Effector memory CD8-positive, alpha-beta T cell (primary cell): ENCODE data around the gene OTOG.

Source experiments
- ATAC-seq: fragments of 150-1000 bp; cut with Tn5 transposase; replicated peaks from 2 replicates; pipeline ENCODE4 v1.10.0; 2021; ENCODE audit warnings: mild to moderate bottlenecking, moderate library complexity
- DNase-seq, 3 experiments: peaks; one replicate each; pipeline ENCODE4 v3.0.0; 2021
- H3K27ac Mint-ChIP-seq, 2 donors: one replicate each; pipeline ENCODE4 v1.8.0; 2022; ENCODE audit warnings: mild to moderate bottlenecking in 2 of 2, mixed read lengths in 2 of 2, moderate library complexity in 2 of 2
- H3K27me3 Mint-ChIP-seq, 2 donors: one replicate each; pipeline ENCODE4 v1.8.0; 2022; ENCODE audit warnings: mixed read lengths in 2 of 2
- H3K36me3 Mint-ChIP-seq: one replicate; pipeline ENCODE4 v1.8.0; 2022; ENCODE audit warnings: mild to moderate bottlenecking, moderate library complexity, mixed read lengths; ENCODE audit not compliant: insufficient read depth
- H3K4me1 Mint-ChIP-seq, 2 donors: one replicate each; pipeline ENCODE4 v1.8.0; 2022; ENCODE audit warnings: low read depth in 2 of 2, mixed read lengths in 2 of 2
- H3K4me3 Mint-ChIP-seq, 2 donors: one replicate each; pipeline ENCODE4 v1.8.0; 2022; ENCODE audit warnings: mild to moderate bottlenecking in 2 of 2, mixed read lengths in 2 of 2, moderate library complexity in 2 of 2
- H3K9me3 Mint-ChIP-seq, 2 donors: one replicate each; pipeline ENCODE4 v1.8.0; 2022; ENCODE audit warnings: mixed read lengths in 2 of 2
- total RNA-seq, 9 experiments: gene quantifications; one replicate each; lab custom pipeline; 2026; lab: John Stamatoyannopoulos, UW

Gene OTOG
- total RNA-seq = 0 to 0.18 (median 0) reads per million in 9 experiments

DNA sequence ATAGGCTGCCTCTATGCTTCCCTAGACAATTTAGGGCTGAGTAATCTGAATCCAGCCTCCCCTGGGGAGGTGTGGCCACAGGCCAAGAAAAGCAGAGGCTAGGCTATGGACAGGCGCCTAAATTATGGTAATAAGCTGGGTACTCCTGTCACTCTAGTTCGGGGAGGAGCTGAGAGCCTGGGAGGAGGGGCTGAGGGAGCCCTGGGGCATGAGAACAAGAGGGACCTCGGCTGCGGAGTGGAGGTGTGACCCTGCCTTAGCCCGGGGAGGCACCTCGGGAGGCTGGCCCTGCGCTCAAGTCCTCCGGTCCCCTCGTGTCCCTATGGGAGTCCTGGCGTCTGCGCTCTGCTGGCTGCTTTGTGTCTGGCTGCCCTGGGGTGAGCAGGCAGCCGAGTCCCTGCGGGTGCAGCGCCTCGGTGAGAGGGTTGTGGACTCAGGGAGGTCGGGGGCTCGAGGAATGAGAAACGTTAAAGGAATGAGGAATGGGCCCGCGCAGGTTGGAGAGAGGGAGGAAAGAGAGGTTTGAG is at the start of gene OTOG:
TSS of gene OTOG (plus strand) at position 209 of the 527 bp plus-strand sequence. CDS start at position 323, 114 bp downstream.
- ATAC-seq = no peak

DNA sequence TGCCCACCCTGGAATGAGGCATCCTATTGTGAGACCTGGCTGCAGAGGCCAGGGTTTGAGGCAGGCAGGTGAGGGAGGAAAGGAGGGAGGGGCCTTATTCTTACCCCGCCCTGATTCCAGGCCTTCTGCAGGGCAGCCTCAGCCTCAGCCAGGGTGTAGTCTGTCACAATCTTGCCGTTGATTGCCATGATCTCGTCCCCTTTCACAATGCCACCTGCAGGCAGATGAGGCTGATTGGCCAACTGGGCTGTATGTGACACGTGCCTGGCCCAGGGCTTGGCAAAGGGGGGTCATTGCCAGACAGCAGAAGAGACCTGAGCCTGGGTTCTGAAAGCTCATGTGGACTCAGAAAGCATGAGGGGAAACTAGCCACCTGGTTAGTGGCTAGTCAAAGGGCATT is 49.0 kb upstream of the OTOG start:
- H3K36me3 Mint-ChIP-seq = no peaks in the 10 kb centered on the region
- no peak for ATAC-seq
- no peaks in the 10 kb centered on the region for H3K9me3 Mint-ChIP-seq
- no peak for DNase-seq
- no peak overlapping the region for H3K4me3 Mint-ChIP-seq
- H3K27me3 Mint-ChIP-seq = peaks cover 11 to 40% of the 10 kb centered on the region in 2 donors
- H3K4me1 Mint-ChIP-seq = peaks cover 0 to 2% of the 10 kb centered on the region in 2 donors
- H3K27ac Mint-ChIP-seq = no peak overlapping the region

More for the DNA sequence above, at the start of gene OTOG:
- Mint-ChIP-seq H3K27ac (no peak within 1 kb of the TSS), H3K4me1 (peaks cover 3 to 4% of the 10 kb centered on the region in 2 donors), H3K9me3 (no peaks in the 10 kb centered on the region), H3K36me3 (no peaks in the 10 kb centered on the region), H3K4me3 (no peak within 1 kb of the TSS), H3K27me3 (peaks cover 40 to 77% of the 10 kb centered on the region in 2 donors)
- DNase-seq = no peak

DNA sequence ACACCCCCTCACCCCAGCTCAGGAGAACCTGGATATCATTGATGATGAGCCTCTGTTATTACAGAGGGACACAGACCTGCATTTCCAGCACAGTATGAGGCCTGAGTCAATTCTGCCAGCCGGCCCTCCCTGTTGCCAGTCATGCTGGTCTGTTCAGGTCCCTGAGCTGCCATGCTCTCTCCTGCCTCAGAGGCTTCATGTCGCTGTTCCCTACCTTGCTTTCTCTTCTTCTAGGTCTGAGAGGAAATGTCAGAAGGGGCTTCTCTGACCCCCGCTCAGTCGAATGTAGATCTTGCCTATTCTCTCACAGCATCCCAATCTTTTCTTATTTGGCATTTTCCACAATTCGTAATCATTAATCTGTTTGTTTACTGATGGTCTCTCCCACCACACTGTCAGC is 48.6 kb upstream of the OTOG start:
- no peaks in the 10 kb centered on the region for H3K36me3 Mint-ChIP-seq
- H3K27ac Mint-ChIP-seq = no peak overlapping the region
- no peaks in the 10 kb centered on the region for H3K9me3 Mint-ChIP-seq
- no peak overlapping the region for H3K4me3 Mint-ChIP-seq
- peaks cover 11 to 37% of the 10 kb centered on the region in 2 donors for H3K27me3 Mint-ChIP-seq
- DNase-seq (no peak), ATAC-seq (no peak)
- peaks cover 0 to 2% of the 10 kb centered on the region in 2 donors for H3K4me1 Mint-ChIP-seq

DNA sequence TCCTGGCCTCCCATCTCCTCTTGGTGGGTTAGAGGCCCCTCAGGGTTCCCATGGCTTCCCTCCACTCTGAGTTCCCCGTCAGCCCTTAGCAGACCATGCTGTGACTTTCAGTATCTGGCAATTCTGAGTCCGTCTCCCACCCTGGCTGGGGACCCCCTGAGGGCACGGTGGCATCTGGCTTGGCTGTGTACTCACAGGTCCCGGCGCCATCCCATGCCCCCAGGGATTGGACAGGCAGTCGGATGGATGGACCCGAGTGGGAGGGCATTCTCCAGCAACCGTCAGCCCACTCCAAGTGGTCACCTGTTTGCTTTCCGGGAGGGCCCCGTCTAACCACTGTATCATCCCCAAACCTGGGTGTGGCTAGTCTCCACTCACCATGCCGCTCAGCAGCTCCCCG is 46.4 kb upstream of the OTOG start:
- ATAC-seq (no peak), DNase-seq (no peak)
- Mint-ChIP-seq H3K9me3 (no peaks in the 10 kb centered on the region), H3K27me3 (peaks cover 6 to 22% of the 10 kb centered on the region in 2 donors), H3K36me3 (no peaks in the 10 kb centered on the region), H3K4me1 (peaks cover 0 to 4% of the 10 kb centered on the region in 2 donors), H3K4me3 (no peak overlapping the region), H3K27ac (no peak overlapping the region)

DNA sequence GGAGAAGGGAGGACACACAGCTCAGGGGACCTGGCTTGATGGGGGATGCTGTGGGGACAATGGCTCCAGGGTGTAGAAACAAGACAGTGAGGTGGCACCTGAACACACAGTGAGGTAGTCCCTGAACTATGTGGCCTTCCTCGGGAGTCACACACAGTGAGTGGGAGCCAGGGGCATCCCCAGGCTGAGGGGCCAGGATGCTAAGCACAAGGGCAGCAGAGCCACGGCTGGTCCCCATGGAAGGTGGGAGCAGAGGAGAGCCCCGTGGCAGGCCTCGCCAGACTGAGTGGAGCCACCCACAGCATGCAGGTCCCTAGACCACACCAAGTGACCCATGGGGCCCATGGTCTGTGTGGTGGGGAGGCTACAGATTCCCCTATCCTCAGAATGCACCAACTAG is 44.4 kb upstream of the OTOG start:
- Mint-ChIP-seq H3K27ac (no peak overlapping the region), H3K9me3 (no peaks in the 10 kb centered on the region), H3K27me3 (peaks cover 0 to 10% of the 10 kb centered on the region in 2 donors), H3K36me3 (no peaks in the 10 kb centered on the region), H3K4me3 (no peak overlapping the region), H3K4me1 (peaks cover 0 to 4% of the 10 kb centered on the region in 2 donors)
- ATAC-seq = no peak
- no peak for DNase-seq

DNA sequence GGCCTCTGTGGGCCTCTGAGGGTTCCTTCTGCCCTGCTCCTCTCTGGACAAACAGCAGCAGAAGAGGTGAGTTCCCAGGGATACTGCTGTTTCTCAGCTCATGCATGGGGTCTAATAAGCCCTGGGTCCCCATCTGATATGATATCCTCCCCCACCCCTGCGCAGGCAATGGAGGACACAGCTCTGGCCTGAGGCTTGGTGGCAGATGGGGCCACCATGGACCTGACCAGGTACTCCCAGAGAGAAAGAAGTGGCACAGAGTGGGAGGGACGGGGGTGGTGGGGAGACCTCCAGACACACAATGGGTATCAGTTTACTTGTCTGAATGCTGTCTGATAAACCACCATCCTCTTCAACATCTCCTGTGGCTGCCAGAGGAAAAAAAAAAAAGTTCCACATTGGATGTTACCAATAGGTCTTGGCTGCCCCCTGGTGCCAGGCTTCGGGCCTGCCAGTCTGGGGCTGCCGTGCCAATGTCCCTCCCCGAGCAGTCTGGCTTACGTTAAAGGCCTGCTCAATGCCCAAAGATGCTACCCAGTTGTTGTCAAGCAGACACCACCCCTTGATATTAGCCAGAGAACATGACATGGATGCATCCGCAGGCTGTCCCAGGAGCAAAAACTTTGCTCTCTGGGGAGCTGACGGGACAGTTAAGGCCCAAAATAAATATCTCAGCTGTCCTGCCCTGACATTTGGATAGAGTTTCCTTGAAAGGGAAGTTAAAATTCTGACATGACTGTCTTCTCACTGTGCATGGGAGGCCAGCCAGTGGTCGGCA is 42.5 kb upstream of the OTOG start:
- DNase-seq (peak; percentile 75 to 80 (median 79)), ATAC-seq (peak; percentile 87)
- Mint-ChIP-seq H3K36me3 (no peaks in the 10 kb centered on the region), H3K27ac (no peak overlapping the region), H3K9me3 (no peaks in the 10 kb centered on the region), H3K4me3 (no peak overlapping the region), H3K4me1 (peaks cover 0 to 2% of the 10 kb centered on the region in 2 donors), H3K27me3 (peaks cover 10 to 25% of the 10 kb centered on the region in 2 donors)

DNA sequence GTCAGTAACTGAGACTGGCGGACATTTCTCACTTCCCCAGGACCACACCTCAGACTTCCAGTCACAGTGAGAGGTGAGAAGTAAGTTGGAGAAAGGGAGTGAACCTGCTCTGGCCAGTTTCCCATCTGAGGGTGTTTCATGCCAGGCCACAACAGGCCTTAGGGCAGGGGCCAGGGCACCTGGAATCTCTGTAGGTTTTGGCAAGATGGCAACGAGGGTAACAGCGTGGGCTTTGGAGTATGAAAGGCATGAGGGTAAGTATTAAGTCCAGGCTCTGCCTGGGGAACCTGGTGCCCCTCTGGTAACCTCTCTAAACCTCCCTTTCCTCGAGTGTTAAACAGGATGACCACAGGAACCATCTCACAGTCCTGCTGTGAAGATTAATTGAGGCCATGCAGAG is 41.9 kb upstream of the OTOG start:
- no peaks in the 10 kb centered on the region for H3K9me3 Mint-ChIP-seq
- no peak overlapping the region for H3K4me3 Mint-ChIP-seq
- peaks cover 0 to 2% of the 10 kb centered on the region in 2 donors for H3K4me1 Mint-ChIP-seq
- no peak overlapping the region for H3K27ac Mint-ChIP-seq
- H3K36me3 Mint-ChIP-seq = no peaks in the 10 kb centered on the region
- DNase-seq (no peak), ATAC-seq (no peak)
- H3K27me3 Mint-ChIP-seq = peaks cover 13 to 25% of the 10 kb centered on the region in 2 donors

GRCh38 chr11:17506314-17506713 is 40.7 kb upstream of the OTOG start:
- peaks cover 0 to 2% of the 10 kb centered on the region in 2 donors for H3K4me1 Mint-ChIP-seq
- no peaks in the 10 kb centered on the region for H3K36me3 Mint-ChIP-seq
- H3K4me3 Mint-ChIP-seq = no peak overlapping the region
- peaks cover 13 to 17% of the 10 kb centered on the region in 2 donors for H3K27me3 Mint-ChIP-seq
- no peaks in the 10 kb centered on the region for H3K9me3 Mint-ChIP-seq
- ATAC-seq (no peak), DNase-seq (no peak)
- no peak overlapping the region for H3K27ac Mint-ChIP-seq

DNA sequence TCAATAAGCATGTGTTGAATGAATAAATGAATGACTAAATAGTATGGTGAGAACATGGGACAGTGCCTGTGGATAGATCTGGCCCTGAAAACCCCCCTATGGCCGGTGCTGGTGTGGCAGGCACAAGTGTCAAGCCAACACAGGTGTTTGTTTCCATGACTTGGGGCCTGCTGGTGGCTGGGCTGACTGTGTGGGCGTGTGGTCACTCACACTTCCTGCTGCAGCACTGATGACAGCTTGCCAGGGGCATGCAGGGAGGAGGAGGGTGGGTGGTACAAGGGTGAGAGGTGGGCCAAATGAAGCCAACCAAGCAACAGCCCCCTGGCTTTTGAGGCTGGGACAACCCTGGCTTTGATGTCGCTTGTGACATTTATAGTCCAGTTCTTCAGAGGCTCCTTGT is 40.1 kb upstream of the OTOG start:
- Mint-ChIP-seq H3K9me3 (no peaks in the 10 kb centered on the region), H3K27ac (no peak overlapping the region), H3K4me1 (peaks cover 0 to 2% of the 10 kb centered on the region in 2 donors), H3K36me3 (no peaks in the 10 kb centered on the region), H3K27me3 (peaks cover 13 to 15% of the 10 kb centered on the region in 2 donors), H3K4me3 (no peak overlapping the region)
- DNase-seq = no peak
- no peak for ATAC-seq

- Mint-ChIP-seq H3K27ac (no peak overlapping the region), H3K4me1 (peaks cover 0 to 2% of the 10 kb centered on the region in 2 donors), H3K9me3 (no peaks in the 10 kb centered on the region), H3K36me3 (no peaks in the 10 kb centered on the region), H3K27me3 (peaks cover 16 to 22% of the 10 kb centered on the region in 2 donors), H3K4me3 (no peak overlapping the region)
- ATAC-seq (no peak), DNase-seq (no peak)
Measured at GRCh38 chr11:17507773-17508172, 39.3 kb upstream of the OTOG start.

GRCh38 chr11:17508306-17508705 is 38.8 kb upstream of the OTOG start:
- DNase-seq (no peak), ATAC-seq (no peak)
- H3K27me3 Mint-ChIP-seq = peaks cover 20 to 27% of the 10 kb centered on the region in 2 donors
- no peaks in the 10 kb centered on the region for H3K9me3 Mint-ChIP-seq
- no peaks in the 10 kb centered on the region for H3K36me3 Mint-ChIP-seq
- H3K27ac Mint-ChIP-seq = no peak overlapping the region
- peaks cover 0 to 2% of the 10 kb centered on the region in 2 donors for H3K4me1 Mint-ChIP-seq
- H3K4me3 Mint-ChIP-seq = no peak overlapping the region

DNA sequence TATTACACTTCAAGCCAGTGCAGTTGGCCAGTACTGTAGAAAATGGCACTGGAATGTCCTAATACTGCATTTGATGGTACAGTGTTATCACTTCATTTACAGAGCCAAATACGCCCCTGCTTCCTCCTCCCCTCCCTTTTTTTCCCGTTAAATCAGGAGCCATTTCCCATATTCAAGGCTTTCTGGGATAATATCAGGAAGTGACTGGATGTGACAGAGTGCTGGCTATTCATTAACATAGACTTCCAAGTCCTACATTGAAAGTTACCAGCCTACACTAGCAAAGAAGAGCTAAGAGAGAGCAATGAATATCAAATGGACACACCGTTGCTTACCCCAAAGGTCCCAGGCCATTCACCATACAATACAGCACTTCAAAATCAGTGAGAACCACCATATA is 38.3 kb upstream of the OTOG start:
- H3K27ac Mint-ChIP-seq = no peak overlapping the region
- DNase-seq (no peak), ATAC-seq (no peak)
- H3K27me3 Mint-ChIP-seq = peaks cover 25 to 32% of the 10 kb centered on the region in 2 donors
- peaks cover 0 to 2% of the 10 kb centered on the region in 2 donors for H3K4me1 Mint-ChIP-seq
- no peaks in the 10 kb centered on the region for H3K36me3 Mint-ChIP-seq
- no peak overlapping the region for H3K4me3 Mint-ChIP-seq
- H3K9me3 Mint-ChIP-seq = no peaks in the 10 kb centered on the region

- Mint-ChIP-seq H3K4me1 (no peaks in the 10 kb centered on the region), H3K9me3 (no peaks in the 10 kb centered on the region), H3K4me3 (no peak overlapping the region), H3K27me3 (peaks cover 34 to 40% of the 10 kb centered on the region in 2 donors), H3K36me3 (no peaks in the 10 kb centered on the region), H3K27ac (no peak overlapping the region)
- DNase-seq (no peak), ATAC-seq (no peak)
Measured at GRCh38 chr11:17510507-17511206, 36.4 kb upstream of the OTOG start.
